Measurements from ENCODE around the gene FGF14. TPM values are rescaled to one million over a fixed set of nuclear protein-coding genes. Genes with fewer than 3 reads are reported as not detected.

The FGF14 gene
- total and polyA plus RNA-seq, 2 experiments from 2014 or later, result 0.03 TPM; not detected in 1

- Histone ChIP-seq H3K4me3 (no peak overlapping the region), H3K9me2 (ENCODE audit: insufficient read depth) (no peaks in the 10 kb centered on the region), H3K27ac (ENCODE audit: low read depth) (no peak overlapping the region), H3K79me2 (replicated peaks; ENCODE audit: insufficient read depth) (no peaks in the 10 kb centered on the region), H3K4me2 (no peak overlapping the region), H2AFZ (no peak overlapping the region), H3K27me3 (ENCODE audit: insufficient read depth) (no peaks in the 10 kb centered on the region), H3K36me3 (ENCODE audit: insufficient read depth) (no peaks in the 10 kb centered on the region), H3K4me1 (ENCODE audit: insufficient read depth) (peaks cover 17% of the 10 kb centered on the region), H3F3A (replicated peaks; ENCODE audit: low read depth) (no peaks in the 10 kb centered on the region), H4K20me1 (replicated peaks; ENCODE audit: insufficient read depth) (no peaks in the 10 kb centered on the region)
- Mint-ChIP-seq H3K4me3 (no peak overlapping the region), H3K27me3 (ENCODE audit: insufficient read depth, low read depth, poor library complexity) (peaks cover 2% of the 10 kb centered on the region), H3K4me1 (peaks cover 35% of the 10 kb centered on the region), H3K36me3 (ENCODE audit: low read depth) (no peaks in the 10 kb centered on the region), H3K27ac (peak overlapping the region; percentile 48; the same call in 1 of the 2 replicates), H3K9me3 (no peaks in the 10 kb centered on the region)
- ATAC-seq (peak; percentile 45; the same call in 1 of the 3 replicates), DNase-seq (ENCODE audit: low spot score) (no peak)
- TF ChIP-seq CREB1 (CRISPR knock-in tag; IDR thresholded peaks at IDR 0.05; ENCODE audit: low read depth) (no peak), EZH2phosphoT487 (IDR thresholded peaks at IDR 0.05; ENCODE audit: unreplicated experiment) (no peak), STAT1 (IDR thresholded peaks at IDR 0.05; ENCODE audit: unreplicated experiment) (no peak), ZNF114 (CRISPR knock-in tag; IDR thresholded peaks at IDR 0.05) (no peak), POLR2AphosphoS5 (IDR thresholded peaks at IDR 0.05; ENCODE audit: low read depth) (no peak), EZH2 (IDR thresholded peaks at IDR 0.05; ENCODE audit: low read depth, unreplicated experiment) (no peak), ZNF462 (CRISPR knock-in tag; IDR thresholded peaks at IDR 0.05) (no peak), CTCF (conservative IDR thresholded peaks at IDR 0.05; ENCODE audit: low read depth in 2 of 2) (no peak), NANOG (IDR thresholded peaks at IDR 0.05; ENCODE audit: borderline replicate concordance) (no peak), ZNF331 (CRISPR knock-in tag; IDR thresholded peaks at IDR 0.05; ENCODE audit: low read depth) (no peak), JUNB (IDR thresholded peaks at IDR 0.05; ENCODE audit: unreplicated experiment) (no peak), REST (IDR thresholded peaks at IDR 0.05; ENCODE audit: unreplicated experiment) (no peak), ETS1 (IDR thresholded peaks at IDR 0.05) (no peak)
Measured at GRCh38 chr13:101868585-101869469, 533.0 kb downstream of the FGF14 start.

All from GM23338 (cell line).